OCI-LY1 (cell line): ENCODE results near the gene DDX51.

ENCODE experiments used
- CTCF ChIP-seq: fragments of 200-600 bp; sonication (generic), shearing (Covaris generic); IDR thresholded peaks from 2 replicates; pipeline ENCODE4 v1.5.1; 2017; ENCODE audit warnings: mild to moderate bottlenecking, antibody characterized with exemption, low read length, moderate library complexity, mixed read lengths
- EZH2 ChIP-seq: fragments of 200-600 bp; sonication (generic), shearing (Covaris generic); IDR thresholded peaks from 2 replicates; pipeline ENCODE4 v1.8.0; 2017; ENCODE audit warnings: borderline replicate concordance, mixed run types, mild to moderate bottlenecking, antibody characterized with exemption, low read length, moderate library complexity, mixed read lengths

GRCh38 chr12:132186857-132187620, 42.9 kb upstream of the DDX51 start:
- TF ChIP-seq CTCF (no peak), EZH2 (no peak)
